Body of pancreas (tissue), 4 donors: ENCODE results near the gene LSG1.

Source experiments
- CTCF ChIP-seq, 7 experiments: fragments of 450-650 bp in 4 of 7; fragments of 200-600 bp in 3 of 7; sonication (generic) in 3 of 7; IDR thresholded peaks; one replicate each; pipeline ENCODE4 v1.5.1; 2016 to 2019; ENCODE audit warnings: antibody characterized with exemption in 7 of 7
- POLR2A ChIP-seq, 3 donors: fragments of 450-650 bp; IDR thresholded peaks; one replicate each; pipeline ENCODE4 v1.6.1; 2016; ENCODE audit warnings: antibody characterized with exemption in 3 of 3, mild to moderate bottlenecking in 2 of 3

GRCh38 chr3:194667363-194667762 is 4.6 kb downstream of the LSG1 start:
- TF ChIP-seq CTCF (IDR thresholded peaks at IDR 0.05): no peak
- no peak for TF ChIP-seq POLR2A (IDR thresholded peaks at IDR 0.05)
